GM21381 (cell line): ENCODE measurements around the gene SIPA1L3.

Experiments
- ATAC-seq: cut with Tn5 transposase; IDR thresholded peaks from one replicate; pipeline ENCODE4 v1.9.1; 2021; ENCODE audit warnings: mild to moderate bottlenecking, moderate library complexity; ENCODE audit not compliant: unreplicated experiment

Gene SIPA1L3

GRCh38 chr19:38095411-38096308, 188.7 kb downstream of the SIPA1L3 start:
- ATAC-seq, result no peak

GRCh38 chr19:38099966-38100365, 193.0 kb downstream of the SIPA1L3 start:
- ATAC-seq, result no peak

GRCh38 chr19:38100589-38100988, 193.6 kb downstream of the SIPA1L3 start:
- no peak for ATAC-seq

- no peak for ATAC-seq
These were observed 194.7 kb downstream of the SIPA1L3 start for GRCh38 chr19:38101723-38102122.

- ATAC-seq, result no peak
These were observed 198.6 kb downstream of the SIPA1L3 start for GRCh38 chr19:38105574-38105973.

- no peak for ATAC-seq
These were observed 200.1 kb downstream of the SIPA1L3 start for GRCh38 chr19:38107129-38107528.

GRCh38 chr19:38111898-38112297, 204.9 kb downstream of the SIPA1L3 start:
- ATAC-seq, result no peak

GRCh38 chr19:38114651-38115050, 207.6 kb downstream of the SIPA1L3 start:
- no peak for ATAC-seq

GRCh38 chr19:38115271-38115802, 208.3 kb downstream of the SIPA1L3 start:
- no peak for ATAC-seq

- ATAC-seq, result no peak
These were observed 211.2 kb downstream of the SIPA1L3 start for GRCh38 chr19:38118176-38118575.

- ATAC-seq, result no peak
These were observed 213.5 kb downstream of the SIPA1L3 start for GRCh38 chr19:38120471-38121025.

GRCh38 chr19:38122402-38123093, 215.5 kb downstream of the SIPA1L3 start:
- no peak for ATAC-seq

GRCh38 chr19:38125238-38125637, 218.2 kb downstream of the SIPA1L3 start:
- no peak for ATAC-seq

- ATAC-seq, result no peak
These were observed 223.4 kb downstream of the SIPA1L3 start for GRCh38 chr19:38130399-38130798.

GRCh38 chr19:38132781-38133180, 225.8 kb downstream of the SIPA1L3 start:
- no peak for ATAC-seq

- ATAC-seq, result no peak
These were observed 226.3 kb downstream of the SIPA1L3 start for GRCh38 chr19:38133319-38133718.

GRCh38 chr19:38134540-38135149, 227.6 kb downstream of the SIPA1L3 start:
- no peak for ATAC-seq

GRCh38 chr19:38135150-38135998, 228.4 kb downstream of the SIPA1L3 start:
- ATAC-seq, result no peak

- no peak for ATAC-seq
These were observed 232.1 kb downstream of the SIPA1L3 start for GRCh38 chr19:38139122-38139521.

- no peak for ATAC-seq
These were observed 234.1 kb downstream of the SIPA1L3 start for GRCh38 chr19:38141108-38141507.
